ENCODE measurements around the gene SYNDIG1L. TPM values are rescaled to one million over a fixed set of nuclear protein-coding genes. Genes with fewer than 3 reads are reported as not detected.
"Not testable (repeated sequence)": the region's sequence is repeated elsewhere in the genome, so short reads cannot be mapped to it uniquely, and the experiment has no call there.

Gene SYNDIG1L
- total RNA-seq (2014; rRNA removed; shearing (Covaris generic)), result not detected in 2 replicates
- not detected in 2 replicates for polyA plus RNA-seq (2014; cell fraction: nucleus; rRNA removed)

DNA sequence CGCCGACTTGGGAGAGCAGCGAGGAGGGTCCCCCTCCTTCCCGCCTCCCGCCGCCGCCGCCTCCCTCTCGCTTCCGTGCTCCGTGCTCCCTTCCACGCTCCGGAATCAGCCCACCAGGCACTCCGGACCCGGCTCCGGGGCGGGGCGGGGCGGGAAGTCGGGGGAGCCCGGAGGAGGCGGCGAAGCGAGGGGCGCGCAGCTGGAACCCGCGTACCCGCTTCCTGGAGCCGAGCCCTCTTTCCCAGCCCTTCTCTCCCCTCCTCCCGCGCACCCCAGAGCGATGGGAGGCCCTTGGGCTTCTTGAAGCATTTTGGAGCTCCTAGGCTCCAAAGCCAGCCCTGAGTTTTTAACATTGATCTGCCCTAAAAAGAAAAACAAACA, at the start of gene SYNDIG1L:
Gene SYNDIG1L, minus strand, starts transcription at position 9 of the 381 bp plus-strand sequence. CDS start 16,466 bp downstream, outside the sequence.
- no peak for DNase-seq (ENCODE audit: extremely low read depth, low read depth)

DNA sequence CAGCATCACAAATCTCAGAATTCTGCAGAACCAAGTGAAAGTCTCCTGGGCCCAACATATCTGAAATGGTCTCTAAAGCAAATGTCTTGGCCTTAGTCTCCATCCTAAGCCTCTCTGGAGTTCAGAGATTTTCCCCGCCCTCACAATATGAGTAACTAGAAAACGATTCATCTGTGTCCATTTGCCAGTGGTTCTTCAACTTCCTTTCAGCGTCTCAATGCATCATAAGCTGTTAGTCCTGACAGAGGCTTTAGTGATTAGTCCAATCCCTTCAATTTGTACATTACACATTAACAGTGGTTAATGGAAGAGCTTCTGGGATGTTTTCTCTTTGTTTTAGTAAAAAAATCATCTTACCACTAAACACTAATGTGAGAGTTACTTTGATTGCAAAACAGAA, 49.7 kb upstream of the SYNDIG1L start:
- DNase-seq (ENCODE audit: extremely low read depth, low read depth), result no peak

DNA sequence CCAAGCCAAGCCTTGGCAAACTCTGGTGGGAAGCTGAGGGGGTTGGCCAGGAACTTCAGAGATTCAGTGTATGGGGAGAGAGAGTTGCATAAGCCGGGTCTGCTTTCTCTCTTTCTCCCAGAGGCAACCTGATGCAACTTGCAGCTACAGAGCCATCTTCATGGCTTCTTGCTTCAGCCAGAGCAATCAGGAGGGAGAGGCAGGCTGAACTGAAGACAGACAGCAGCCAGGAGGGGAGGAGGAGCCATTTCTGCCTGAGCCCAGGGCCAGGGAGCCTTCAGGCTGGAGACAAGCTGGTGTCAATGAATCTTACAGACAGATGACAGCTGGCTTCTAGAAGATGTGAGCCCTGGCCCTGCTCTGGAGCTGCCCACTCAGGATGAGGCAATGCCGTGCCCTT, 48.4 kb upstream of the SYNDIG1L start:
- no peak for DNase-seq (ENCODE audit: extremely low read depth, low read depth)

DNA sequence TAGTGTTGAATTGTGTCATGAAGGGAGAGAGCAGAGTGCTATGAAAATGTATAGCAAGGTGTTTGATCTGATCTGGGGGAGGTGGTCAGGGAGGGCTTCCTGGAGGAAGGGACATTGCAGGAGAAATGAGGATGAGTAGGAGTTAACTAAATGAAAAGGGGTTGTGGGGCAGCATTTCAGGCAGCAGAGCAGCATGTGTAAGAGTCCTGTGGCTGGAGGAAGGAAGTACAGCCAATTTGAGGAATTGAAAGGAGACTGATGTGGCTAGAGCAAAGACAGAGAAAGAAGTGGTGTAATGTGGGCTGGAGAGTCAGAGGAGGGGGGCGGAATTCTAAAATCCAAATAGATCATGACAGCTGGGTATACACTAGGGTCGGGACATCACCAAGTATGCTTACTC, 46.6 kb upstream of the SYNDIG1L start:
- DNase-seq (ENCODE audit: extremely low read depth, low read depth), result no peak

DNA sequence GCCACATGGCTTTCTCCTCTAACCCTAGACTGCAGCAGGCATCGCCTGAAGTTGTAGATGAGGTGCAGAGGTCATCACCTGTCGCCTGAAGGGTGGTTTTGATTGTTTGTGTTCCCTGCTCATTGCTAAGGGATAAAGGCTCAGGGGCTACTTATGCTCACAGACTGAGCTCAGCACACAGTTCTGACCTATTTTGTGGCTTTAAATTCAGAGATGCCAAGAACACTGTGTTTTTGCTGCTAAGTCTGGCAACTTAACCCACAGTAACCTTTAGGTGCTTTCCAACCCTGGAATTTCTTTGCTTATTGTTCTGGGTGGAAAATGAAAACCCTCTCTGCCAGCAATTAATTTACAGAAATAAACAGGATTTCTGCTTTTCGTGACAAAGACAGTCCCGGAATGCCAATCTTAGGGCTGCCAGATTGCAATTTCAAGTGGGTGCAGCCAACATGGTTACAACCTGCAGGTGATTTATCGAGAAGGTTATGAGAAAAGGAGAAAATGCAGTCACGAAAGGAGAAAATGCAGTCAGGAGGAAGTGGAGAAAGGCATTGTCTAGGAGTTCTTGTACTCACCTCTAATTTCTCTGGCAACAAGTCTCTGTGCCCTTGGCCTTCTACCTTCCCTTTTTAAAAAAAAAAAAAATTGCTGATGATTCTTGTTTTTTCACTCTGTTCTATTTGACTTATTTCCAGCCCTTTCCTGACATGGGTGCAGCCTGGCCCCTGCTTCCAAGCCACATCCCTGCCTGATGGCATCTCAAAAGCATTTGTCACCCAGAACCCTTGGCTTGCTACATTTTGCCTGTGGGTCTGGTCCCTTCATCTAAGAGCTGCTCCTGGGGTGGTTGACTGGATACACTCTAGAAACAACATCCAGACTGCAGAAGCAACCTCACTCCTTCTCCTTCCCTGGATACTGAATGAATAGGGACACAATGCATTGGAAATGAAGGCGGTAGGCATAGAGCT, 43.8 kb upstream of the SYNDIG1L start:
- no peak for DNase-seq (ENCODE audit: extremely low read depth, low read depth)

DNA sequence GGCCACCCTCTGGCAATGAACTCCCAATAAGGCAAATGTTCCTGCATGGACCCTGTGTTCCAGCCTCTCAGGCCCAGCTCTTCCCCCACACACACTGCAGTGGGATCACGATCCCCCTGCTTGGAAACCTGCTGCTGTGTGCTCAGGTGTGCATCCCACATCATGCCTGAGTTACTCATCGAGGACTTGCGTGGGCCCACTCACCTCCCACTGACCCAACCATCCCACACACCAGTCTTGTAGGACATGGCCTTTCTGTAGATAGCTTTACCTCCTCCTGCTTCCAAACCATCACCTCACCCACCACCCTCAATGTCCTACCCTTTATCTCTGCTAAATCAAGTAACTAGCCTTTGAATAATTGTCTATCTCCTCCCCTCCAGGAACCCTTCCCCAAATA, 42.5 kb upstream of the SYNDIG1L start:
- DNase-seq (ENCODE audit: extremely low read depth, low read depth), result no peak

DNA sequence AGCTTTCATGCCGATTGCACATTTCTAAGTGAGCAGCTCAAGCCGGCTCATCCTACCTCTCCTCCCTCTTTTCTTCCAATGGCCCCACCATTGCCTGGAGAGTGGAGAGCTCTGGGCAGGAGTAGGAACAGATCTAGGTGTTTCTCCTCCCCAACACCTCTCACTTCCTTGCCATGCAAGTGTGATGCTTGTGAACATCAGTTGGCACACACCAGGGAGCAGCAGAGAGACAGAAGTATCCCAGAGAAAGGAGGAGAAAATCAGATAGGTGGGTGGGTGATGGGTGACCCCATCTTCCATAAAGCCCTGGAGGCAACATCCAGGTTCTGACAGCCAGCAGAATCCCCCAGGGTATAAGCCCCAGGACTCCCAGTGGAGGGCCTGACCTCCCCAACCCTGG, 39.3 kb upstream of the SYNDIG1L start:
- DNase-seq (ENCODE audit: extremely low read depth, low read depth), result no peak

DNA sequence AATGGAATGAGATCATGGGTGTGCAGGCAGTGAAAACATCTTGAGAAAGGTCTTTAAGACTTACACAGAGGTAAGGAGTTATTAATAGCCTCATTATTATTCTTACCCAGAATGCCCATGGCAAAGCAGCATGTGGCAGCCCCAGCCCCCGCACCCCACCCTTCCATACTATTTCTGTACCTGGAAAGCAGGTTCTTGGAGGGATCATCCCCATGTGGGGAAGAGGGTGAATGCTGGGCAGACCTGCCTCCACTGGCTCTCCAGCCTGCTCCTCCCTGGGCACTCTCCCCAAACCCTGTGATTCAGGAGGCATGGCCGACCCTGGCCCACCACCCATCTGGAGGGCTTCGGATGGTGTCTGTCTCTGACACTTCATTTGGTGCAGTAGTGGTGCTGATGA, 38.8 kb upstream of the SYNDIG1L start:
- DNase-seq (ENCODE audit: extremely low read depth, low read depth), result no peak

DNA sequence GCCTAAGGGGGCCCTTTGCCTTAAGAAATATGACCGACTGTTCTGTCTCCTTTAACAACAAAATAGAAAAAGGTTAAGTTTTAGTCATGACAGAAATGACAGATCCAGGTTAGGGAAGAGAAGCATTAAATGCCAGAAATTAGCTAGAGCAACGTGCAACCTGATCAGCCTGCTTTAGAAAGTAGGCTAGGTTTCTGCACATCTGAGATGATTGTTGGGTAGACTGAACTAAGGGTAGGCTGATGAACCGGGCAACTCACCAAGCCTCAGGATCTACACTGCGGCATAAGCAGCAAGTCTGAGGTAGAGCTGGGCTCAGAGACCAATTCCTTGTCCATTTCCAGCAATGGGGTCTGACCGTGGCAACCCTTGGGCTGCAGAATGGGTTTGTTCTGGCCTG, 37.7 kb upstream of the SYNDIG1L start:
- DNase-seq (ENCODE audit: extremely low read depth, low read depth), result no peak

DNA sequence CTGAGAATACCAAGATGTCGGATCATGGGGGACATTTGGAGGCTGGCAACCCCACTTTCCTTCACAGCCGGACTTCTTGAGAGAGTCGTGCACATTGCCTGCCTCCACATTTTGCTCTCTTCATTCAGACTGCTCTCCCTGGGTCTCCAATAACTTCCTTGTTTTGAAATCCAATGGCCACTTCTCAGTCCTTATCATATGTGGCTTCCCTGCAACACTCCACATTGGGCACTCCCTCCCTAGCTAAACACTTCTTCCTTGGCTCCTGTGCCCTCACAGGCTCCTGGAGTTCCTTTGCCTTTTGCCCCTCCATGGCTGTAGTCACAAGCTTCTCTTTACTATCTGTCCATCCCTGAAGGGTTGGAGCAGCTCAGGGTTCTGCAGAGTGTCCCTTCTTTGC, 37.0 kb upstream of the SYNDIG1L start:
- DNase-seq (ENCODE audit: extremely low read depth, low read depth), result no peak

DNA sequence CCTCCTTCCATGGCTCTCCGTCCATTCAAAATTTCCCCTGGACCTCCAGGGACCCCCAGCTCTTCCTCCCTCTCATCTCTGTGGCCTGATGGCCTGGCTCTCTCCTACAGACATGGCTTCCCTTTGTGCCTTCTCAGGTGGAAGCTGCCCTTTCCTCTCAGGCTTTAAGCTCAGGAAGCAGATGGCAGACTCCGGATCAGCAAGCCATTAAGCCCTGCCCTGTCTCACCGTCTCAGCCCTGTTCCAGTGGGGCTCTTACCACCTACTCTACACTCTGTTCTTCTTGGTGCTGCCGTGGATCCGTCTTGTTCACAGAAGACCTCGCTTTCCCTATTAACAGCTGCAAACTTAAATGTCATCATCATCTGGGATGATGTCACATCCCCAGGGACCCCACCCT, 34.0 kb upstream of the SYNDIG1L start:
- DNase-seq (ENCODE audit: extremely low read depth, low read depth), result no peak

DNA sequence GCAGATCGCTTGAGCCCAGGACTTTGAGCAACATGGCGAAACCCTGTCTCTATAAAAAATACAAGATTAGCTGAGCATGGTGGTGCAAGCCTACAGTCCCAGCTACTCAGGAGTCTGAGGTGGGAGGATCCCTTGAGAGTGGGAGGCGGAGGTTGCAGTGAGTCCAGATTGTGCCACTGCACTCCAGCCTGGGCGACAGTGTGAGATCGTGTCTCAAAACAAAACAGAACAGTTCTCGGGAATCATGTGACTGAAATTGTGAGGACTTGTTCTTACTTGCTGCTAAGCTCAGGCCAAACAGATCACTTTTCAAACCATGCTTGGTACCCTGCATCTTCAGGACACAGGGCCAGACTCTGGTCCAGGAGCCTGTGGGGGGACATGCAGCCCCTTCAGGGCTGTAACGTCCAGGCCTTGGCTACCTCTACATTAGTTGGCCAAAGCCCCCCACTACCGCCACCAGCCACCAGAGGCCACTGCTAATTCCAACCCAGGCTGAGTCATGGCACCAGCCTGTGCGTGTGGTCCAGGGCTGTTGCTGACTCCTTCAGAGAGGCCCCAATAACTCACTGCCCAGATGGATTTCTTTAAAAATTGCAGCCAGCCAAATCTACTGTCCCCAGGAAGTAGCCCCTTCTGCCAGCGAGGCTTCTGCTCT, 33.4 kb upstream of the SYNDIG1L start:
- DNase-seq (ENCODE audit: extremely low read depth, low read depth), result peak; percentile 25

DNA sequence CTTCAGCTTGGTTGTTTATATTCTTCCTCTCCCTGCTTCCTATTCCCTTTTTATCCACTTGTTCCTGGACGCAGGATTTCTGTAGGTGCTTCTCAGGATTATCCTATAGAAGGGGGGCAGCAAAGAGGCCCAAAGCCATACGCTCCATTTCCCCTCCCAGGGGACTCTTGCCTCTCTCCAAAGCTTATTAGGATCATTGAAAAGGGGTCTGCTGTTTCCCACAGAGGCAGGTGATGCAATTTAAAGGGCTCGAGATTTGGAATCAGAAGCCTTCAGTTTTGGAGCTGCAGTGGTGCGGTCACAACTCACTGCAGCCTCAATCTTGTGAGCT, 31.5 kb upstream of the SYNDIG1L start:
- no peak for DNase-seq (ENCODE audit: extremely low read depth, low read depth)

DNA sequence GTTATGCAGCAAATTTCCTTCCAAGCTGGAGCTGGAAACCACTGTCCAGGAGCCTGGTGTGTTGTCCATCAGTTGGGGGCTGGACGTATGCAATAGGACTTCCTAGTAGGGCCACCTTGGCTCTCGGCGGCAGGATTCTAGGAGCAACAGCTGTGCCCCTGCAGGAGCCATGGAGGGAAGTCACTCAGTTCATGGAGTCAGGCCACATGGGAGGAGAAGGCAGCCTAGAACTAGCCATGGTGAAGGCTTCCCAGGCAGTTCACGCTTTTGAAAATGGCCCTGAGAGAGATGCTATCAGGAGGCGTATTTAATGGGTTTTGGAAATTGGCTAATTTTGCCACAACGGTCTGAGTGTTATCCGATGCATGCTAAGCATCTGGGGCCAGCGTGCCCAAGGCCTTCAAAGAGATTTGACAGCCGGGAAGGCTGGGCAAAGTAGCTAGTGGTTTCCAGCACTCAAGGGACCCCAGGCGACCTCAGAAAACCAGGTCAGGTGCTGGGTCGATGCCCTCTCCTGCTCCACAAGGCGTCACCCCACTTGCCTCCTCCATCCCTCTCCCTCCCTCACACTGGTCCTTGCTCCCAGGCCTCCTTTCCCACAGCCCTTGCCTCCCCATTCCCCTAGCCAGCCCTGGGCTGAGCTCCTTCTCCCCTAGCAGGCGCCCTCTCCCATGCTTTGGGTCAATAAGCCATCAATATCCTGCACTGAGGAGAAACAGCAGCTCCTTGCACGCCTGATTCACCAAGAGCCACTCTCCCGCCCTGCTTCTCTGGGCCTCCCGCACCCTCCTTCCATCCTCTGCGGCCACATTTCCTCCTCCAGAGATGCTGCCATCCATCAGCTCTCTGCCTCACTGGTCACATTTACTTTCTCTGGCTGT, 30.9 kb upstream of the SYNDIG1L start:
- DNase-seq (ENCODE audit: extremely low read depth, low read depth), result no peak

DNA sequence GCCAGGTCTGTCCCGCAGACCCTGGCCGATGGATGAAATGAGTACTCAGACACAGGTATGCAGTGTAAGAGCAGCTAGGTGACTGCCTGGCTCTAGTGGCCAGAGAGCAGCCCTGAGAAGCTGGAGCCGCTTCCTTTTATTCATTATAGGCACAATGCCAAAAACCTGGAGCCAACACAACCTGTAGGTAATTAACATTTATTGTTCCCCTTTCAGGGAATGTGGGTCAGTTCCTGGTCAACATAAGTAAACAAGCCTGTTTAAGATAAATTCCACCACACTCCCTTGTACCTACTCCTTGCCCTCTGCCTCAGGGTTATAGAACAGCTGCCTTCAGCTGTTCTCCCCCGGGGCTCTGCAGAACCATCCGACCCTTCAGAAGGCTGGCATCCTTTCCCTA, 28.4 kb upstream of the SYNDIG1L start:
- DNase-seq (ENCODE audit: extremely low read depth, low read depth), result not testable (repeated sequence)

DNA sequence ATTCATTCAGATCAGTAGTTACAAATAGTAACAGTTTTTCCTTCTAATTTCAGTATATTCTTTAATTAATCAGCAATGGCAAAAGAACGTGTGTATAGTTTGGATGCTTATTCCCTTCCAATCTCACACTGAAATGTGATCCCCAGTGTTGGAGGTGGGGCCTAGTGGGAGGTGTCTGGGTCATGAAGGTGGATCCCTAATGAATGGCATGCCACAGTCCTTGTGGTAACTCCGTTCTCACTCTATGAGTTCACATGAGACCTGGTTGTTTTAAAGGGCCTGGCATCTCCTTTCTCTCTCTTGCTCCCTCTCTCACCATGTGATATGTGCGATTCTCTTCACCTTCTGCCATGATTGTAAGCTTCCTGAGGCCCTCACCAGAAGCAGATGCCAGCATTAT, 18.9 kb upstream of the SYNDIG1L start:
- no peak for DNase-seq (ENCODE audit: extremely low read depth, low read depth)

DNA sequence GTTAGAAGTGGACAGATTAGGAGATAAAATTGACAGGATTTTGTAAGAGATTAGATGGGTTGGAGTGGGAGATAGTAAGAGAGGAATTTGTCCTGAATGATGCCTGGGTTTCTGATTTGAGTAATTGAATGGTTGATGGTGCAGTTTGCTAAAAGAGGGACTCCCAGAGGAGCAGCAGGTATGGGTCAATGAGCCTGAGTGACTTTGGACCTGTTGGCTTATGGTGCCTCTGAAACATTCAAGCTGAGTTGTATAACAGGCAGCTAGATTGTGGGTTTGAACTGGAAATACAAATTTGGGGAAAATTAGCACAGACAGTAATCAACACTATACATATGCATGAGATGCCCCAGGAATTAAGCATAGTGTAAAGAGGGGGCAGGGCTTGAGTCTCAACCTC, 16.7 kb upstream of the SYNDIG1L start:
- no peak for DNase-seq (ENCODE audit: extremely low read depth, low read depth)

DNA sequence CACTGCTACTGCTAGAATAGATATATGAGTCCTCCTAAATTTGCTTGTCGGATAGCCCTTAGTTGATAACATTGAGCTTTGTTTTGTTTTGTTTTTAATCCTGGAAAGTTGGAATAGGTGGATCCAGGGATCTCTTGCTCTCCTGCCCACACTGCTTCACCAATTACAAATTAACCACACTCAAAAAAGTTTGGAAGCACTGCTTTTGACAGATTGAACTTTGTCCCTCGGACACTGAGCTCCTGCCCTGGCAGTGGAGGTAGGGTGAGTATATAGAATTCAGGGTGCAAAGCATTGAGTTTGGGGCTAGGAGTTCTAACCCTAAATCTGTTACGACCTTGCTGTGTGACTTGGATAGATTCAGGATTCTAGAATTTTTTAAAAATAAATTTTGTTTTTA, 15.1 kb upstream of the SYNDIG1L start:
- no peak for DNase-seq (ENCODE audit: extremely low read depth, low read depth)

DNA sequence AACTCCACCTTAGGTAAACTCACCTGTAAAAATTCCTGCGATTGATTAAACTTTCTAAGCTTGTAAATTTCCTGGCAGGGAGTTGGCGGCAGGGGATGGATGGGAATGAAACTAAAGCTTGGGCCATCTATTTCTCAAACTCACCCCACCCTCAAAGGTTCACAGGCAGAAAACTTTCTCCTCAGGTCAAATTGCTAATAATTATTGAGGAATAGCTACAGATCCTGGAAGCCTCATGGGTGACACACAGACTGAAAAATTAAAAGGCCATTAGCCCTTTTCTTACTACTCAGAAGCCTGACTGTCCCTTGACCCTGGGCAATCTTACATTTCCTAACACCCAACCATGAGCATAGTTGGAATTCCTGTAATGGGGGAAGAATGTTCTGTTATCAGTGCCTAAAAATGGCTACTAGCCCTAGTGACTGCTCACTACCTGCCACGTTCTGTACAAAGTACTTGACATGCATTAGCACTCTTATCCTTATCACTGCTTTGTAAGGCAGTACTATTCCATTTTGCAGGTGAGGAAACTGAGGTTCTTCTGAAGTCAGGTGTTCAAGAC, 12.4 kb upstream of the SYNDIG1L start:
- DNase-seq (ENCODE audit: extremely low read depth, low read depth), result no peak

DNA sequence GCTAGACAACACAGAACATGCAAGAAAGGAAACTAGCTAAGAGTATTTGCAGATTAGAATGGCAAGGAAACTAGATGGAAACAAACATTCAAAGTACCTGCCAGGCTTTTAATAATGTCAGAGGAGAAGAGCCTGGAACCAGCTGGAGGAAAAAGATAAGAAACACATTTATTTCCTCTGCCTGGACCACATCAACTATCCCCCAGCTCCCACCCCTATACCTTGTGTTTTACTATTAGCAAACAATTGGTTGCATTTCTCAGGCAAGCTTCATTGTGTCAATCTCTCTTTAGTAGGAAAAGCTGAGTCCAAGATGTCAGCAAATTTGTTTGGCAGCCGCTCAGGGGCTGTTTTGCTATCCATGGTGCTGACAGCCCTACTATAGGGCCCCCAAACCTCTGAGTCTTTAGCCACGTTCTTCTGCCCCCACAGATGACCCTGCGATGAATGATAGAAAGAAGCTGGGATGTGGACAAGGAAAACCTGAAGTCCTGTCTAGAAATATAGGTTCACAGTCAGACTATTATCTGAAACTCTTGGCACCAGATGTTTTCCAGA, 11.6 kb upstream of the SYNDIG1L start:
- no peak for DNase-seq (ENCODE audit: extremely low read depth, low read depth)

Data from NCI-H460 (cell line).